PC-9 (cell line): ENCODE data around the gene NUDT3. TPM values are rescaled to one million over a fixed set of nuclear protein-coding genes. Genes with fewer than 3 reads are reported as not detected.
A peak's percentile ranks its signal among the peaks of the same experiment; 100 is the strongest.

Experiments used
- BruUV-seq: library from RNA; stranded (reverse); fragments of 400-500 nt; replicated peaks from 2 replicates; lab custom pipeline; 2021; lab: Mats Ljungman, UMichigan
- CTCF ChIA-PET: fragments of 300-600 bp; sonication (Branson Sonifier 250); formaldehyde crosslinking; loops from one replicate; lab custom pipeline; 2022; ENCODE audit warnings: antibody characterized with exemption; lab: Charles Lee
- POLR2A ChIA-PET: fragments of 300-600 bp; sonication (Branson Sonifier 250); formaldehyde crosslinking; loops from one replicate; lab custom pipeline; 2022; ENCODE audit warnings: antibody characterized with exemption; ENCODE audit not compliant: unreplicated experiment; lab: Charles Lee
- DNase-seq, 2 experiments: peaks; one replicate each; pipeline versions ENCODE4 v3.0.0 to v3.0.0-alpha.2; 2015 to 2022; ENCODE audit warnings: mixed read lengths in 1 of 2
- H2AFZ ChIP-seq: fragments of 200-600 bp; sonication (generic); 2 replicates; pipeline ENCODE4 v1.8.1; 2017; ENCODE audit warnings: antibody characterized with exemption
- H3F3A ChIP-seq: fragments of 200-600 bp; sonication (generic); 2 replicates; pipeline ENCODE4 v1.8.1; 2017; ENCODE audit warnings: antibody characterized with exemption, mild to moderate bottlenecking, low read depth; ENCODE audit not compliant: insufficient read depth
- H3K27ac ChIP-seq: fragments of 200-600 bp; sonication (generic); 2 replicates; pipeline ENCODE4 v1.6.1; 2016; ENCODE audit warnings: mixed run types
- H3K27me3 ChIP-seq: fragments of 200-600 bp; sonication (generic); 2 replicates; pipeline ENCODE4 v1.6.1; 2016; ENCODE audit warnings: low read depth, mixed run types; ENCODE audit not compliant: insufficient read depth
- H3K36me3 ChIP-seq: fragments of 200-600 bp; sonication (generic); 2 replicates; pipeline ENCODE4 v1.6.1; 2016; ENCODE audit warnings: low read depth, mixed run types
- H3K4me1 ChIP-seq: fragments of 200-600 bp; sonication (generic); replicated peaks from 2 replicates; pipeline ENCODE4 v1.6.1; 2016; ENCODE audit warnings: mixed run types; ENCODE audit not compliant: insufficient read depth
- H3K4me2 ChIP-seq: fragments of 200-600 bp; sonication (generic); 2 replicates; pipeline ENCODE4 v1.6.1; 2017; ENCODE audit warnings: mixed run types
- H3K4me3 ChIP-seq: fragments of 200-600 bp; sonication (generic); 2 replicates; pipeline ENCODE4 v1.6.1; 2016; ENCODE audit warnings: mixed run types
- H3K79me2 ChIP-seq: fragments of 200-600 bp; sonication (generic); 2 replicates; pipeline ENCODE4 v1.6.1; 2017; ENCODE audit warnings: low read depth, mixed run types
- H3K9me2 ChIP-seq: fragments of 200-600 bp; sonication (generic); 2 replicates; pipeline ENCODE4 v1.8.1; 2017; ENCODE audit warnings: mild to moderate bottlenecking; ENCODE audit not compliant: insufficient read depth
- H3K9me3 ChIP-seq: fragments of 200-600 bp; sonication (generic); 2 replicates; pipeline ENCODE4 v1.8.1; 2016; ENCODE audit warnings: low read depth; ENCODE audit not compliant: insufficient read depth
- H4K20me1 ChIP-seq: fragments of 200-600 bp; sonication (generic); 2 replicates; pipeline ENCODE4 v1.8.1; 2017; ENCODE audit not compliant: insufficient read depth
- EZH2 ChIP-seq: fragments of 200-600 bp; sonication (generic); IDR thresholded peaks from 2 replicates; pipeline ENCODE4 v1.8.0; 2017; ENCODE audit warnings: antibody characterized with exemption, low read depth
- intact Hi-C: fragments of 100-400 bp; cut with micrococcal nuclease; formaldehyde crosslinking; loops from one replicate; pipeline ENCODE4 v1.10.0; 2022; ENCODE audit not compliant: unreplicated experiment
- total RNA-seq: library from RNA; stranded (reverse); gene quantifications from 2 replicates; pipeline ENCODE4 v1.2.3, GENCODE V29; 2021
- TF ChIP-seq, protein P1 (sequence below): fragments of 200-600 bp; sonication (generic); conservative IDR thresholded peaks from 2 replicates; pipeline ENCODE4 v1.6.1; 2017; ENCODE audit warnings: mixed run types, antibody characterized with exemption, mild to moderate bottlenecking, moderate library complexity

The NUDT3 gene
- total RNA-seq, 1 experiment from 2014 or later: 19.1 TPM

GRCh38 chr6:34416877-34417371, 24.5 kb upstream of the NUDT3 start:
- peaks cover 19% of the 10 kb centered on the region; the same call in 1 of the 2 replicates for H3K79me2 ChIP-seq
- no peak overlapping the region for H3K4me2 ChIP-seq
- peaks cover 35% of the 10 kb centered on the region for H3K36me3 ChIP-seq
- H4K20me1 ChIP-seq: peaks cover 69% of the 10 kb centered on the region
- H3K4me1 ChIP-seq: no peaks in the 10 kb centered on the region
- CTCF ChIA-PET: no interaction called here
- H2AFZ ChIP-seq: no peak overlapping the region
- POLR2A ChIA-PET: interaction anchor here (0.6 kb wide), 1 partner anchor 597 kb away, joined by 3 read pairs; no protein-coding TSS in a partner anchor
- no peaks in the 10 kb centered on the region for H3K9me3 ChIP-seq
- intact Hi-C loops: loop anchor here (5.0 kb wide), 2 partner anchors 190 to 725 kb away; partner anchors contain the start of gene TCP11
- no TSS peak for BruUV-seq
- no peaks in the 10 kb centered on the region for H3K9me2 ChIP-seq
- DNase-seq: no peak
- H3K27me3 ChIP-seq: no peaks in the 10 kb centered on the region
- H3K4me3 ChIP-seq: no peak overlapping the region
- H3F3A ChIP-seq: peaks cover 81% of the 10 kb centered on the region
- no peak overlapping the region for H3K27ac ChIP-seq
- TF ChIP-seq, protein P1, sequence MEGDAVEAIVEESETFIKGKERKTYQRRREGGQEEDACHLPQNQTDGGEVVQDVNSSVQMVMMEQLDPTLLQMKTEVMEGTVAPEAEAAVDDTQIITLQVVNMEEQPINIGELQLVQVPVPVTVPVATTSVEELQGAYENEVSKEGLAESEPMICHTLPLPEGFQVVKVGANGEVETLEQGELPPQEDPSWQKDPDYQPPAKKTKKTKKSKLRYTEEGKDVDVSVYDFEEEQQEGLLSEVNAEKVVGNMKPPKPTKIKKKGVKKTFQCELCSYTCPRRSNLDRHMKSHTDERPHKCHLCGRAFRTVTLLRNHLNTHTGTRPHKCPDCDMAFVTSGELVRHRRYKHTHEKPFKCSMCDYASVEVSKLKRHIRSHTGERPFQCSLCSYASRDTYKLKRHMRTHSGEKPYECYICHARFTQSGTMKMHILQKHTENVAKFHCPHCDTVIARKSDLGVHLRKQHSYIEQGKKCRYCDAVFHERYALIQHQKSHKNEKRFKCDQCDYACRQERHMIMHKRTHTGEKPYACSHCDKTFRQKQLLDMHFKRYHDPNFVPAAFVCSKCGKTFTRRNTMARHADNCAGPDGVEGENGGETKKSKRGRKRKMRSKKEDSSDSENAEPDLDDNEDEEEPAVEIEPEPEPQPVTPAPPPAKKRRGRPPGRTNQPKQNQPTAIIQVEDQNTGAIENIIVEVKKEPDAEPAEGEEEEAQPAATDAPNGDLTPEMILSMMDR: no peak
- no peak for TF ChIP-seq EZH2

DNA sequence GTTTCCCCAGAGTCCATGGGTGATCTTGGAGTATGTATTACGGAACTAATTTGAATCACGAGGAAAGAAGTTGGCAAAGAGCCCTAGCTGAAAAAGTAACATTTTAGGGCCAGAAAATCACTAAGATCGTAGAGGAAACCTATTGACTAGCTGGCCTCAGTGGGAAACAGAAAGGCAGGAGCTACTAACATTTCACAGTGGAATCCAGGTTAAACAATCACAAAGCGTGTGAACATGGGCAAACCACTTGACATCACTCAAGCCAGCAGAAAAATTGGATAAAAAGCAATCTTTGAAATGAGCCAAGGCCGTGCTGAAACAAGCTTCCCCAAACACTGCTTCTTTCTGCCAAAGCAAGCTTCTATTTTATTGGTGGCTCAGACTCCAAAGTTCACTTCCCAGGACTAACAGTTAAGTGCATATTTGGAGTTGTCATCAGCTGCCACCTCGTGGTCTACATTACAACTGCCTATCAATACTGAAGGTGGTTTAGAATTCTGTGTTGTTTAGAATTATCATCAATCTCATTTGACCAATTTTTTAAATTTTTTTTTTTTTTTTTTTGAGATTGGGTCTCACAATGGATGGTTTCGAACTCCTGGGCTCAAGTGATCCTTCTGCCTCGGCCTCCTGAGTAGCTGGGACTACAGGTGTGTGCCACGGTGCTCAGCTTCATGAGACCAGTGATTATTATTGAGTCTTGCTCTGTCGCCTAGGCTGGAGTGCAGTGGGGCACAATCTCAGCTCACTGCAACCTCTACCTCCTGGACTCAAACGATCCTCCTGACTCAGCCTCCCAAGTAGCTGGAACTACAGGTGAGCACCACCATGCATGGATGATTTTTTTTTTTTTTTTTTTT, 22.8 kb upstream of the NUDT3 start:
- Histone ChIP-seq H3F3A (peaks cover 74% of the 10 kb centered on the region), H3K4me1 (no peaks in the 10 kb centered on the region), H3K4me2 (no peak overlapping the region), H2AFZ (no peak overlapping the region), H3K36me3 (peaks cover 24% of the 10 kb centered on the region), H3K79me2 (peaks cover 7% of the 10 kb centered on the region; the same call in 1 of the 2 replicates), H4K20me1 (peaks cover 52% of the 10 kb centered on the region), H3K9me2 (no peaks in the 10 kb centered on the region), H3K4me3 (no peak overlapping the region), H3K27me3 (no peaks in the 10 kb centered on the region), H3K27ac (no peak overlapping the region), H3K9me3 (no peaks in the 10 kb centered on the region)
- no TSS peak for BruUV-seq
- POLR2A ChIA-PET: interaction anchor here (0.6 kb wide), 1 partner anchor 216 kb away, joined by 5 read pairs; no protein-coding TSS in a partner anchor
- peak in 1 of 2 experiments; percentile 60 for DNase-seq
- intact Hi-C loops: loop anchor here (1.0 to 5.0 kb wide), 5 partner anchors 166 to 727 kb away; partner anchors contain the start of genes SMIM29 and TCP11
- TF ChIP-seq, protein P1: peak; percentile 54
- TF ChIP-seq EZH2: no peak
- CTCF ChIA-PET: interaction anchor here (0.6 to 1.8 kb wide), 13 partner anchors 14 to 725 kb away, joined by 3 to 29 read pairs (median 6); partner anchors contain the start of gene SMIM29

DNA sequence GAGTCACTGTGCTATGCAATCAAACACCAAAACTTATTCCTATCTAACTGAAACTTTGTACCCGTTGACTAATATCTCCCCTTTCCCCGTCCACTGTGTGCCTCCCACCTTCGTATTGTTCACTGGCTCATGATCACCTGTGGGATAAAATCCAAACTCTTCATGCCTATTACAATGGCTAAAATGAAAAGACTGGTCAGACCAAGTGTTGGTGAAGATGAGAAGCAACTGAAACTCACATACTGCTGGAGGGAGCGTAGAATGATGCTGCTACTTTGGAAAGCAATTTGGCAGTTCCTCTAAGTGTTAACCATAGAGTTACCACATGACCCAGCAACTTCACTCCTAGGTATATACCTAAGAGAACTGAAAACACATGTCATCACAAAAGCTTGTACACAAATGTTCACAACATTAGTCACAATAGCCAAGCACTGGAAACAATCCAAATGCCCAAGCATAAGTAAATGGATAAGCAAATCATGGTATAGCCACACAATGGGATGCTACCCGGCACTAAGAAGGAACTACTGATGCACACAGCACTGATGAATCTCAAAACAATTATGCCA, 20.3 kb upstream of the NUDT3 start:
- Histone ChIP-seq H3K27me3 (no peaks in the 10 kb centered on the region), H3K9me3 (no peaks in the 10 kb centered on the region), H4K20me1 (peaks cover 27% of the 10 kb centered on the region), H3F3A (peaks cover 49% of the 10 kb centered on the region), H3K27ac (no peak overlapping the region), H3K36me3 (peaks cover 5% of the 10 kb centered on the region), H3K4me2 (no peak overlapping the region), H3K4me3 (no peak overlapping the region), H3K79me2 (no peaks in the 10 kb centered on the region), H2AFZ (no peak overlapping the region), H3K9me2 (no peaks in the 10 kb centered on the region), H3K4me1 (no peaks in the 10 kb centered on the region)
- intact Hi-C loops: no loop called here
- TF ChIP-seq, protein P1: no peak
- TF ChIP-seq EZH2: no peak
- BruUV-seq: no TSS peak
- DNase-seq: peak in 1 of 2 experiments; percentile 39
- ChIA-PET CTCF (no interaction called here), POLR2A (no interaction called here)
